Left cardiac atrium (tissue), 4 donors: ENCODE data around the gene IQCE. TPM values are rescaled to one million over a fixed set of nuclear protein-coding genes. Genes with fewer than 3 reads are reported as not detected.

Experiments used
- ATAC-seq, 2 donors: fragments of 200-7000 bp; cut with Tn5 transposase; one replicate each; pipeline ENCODE4 v1.9.1; 2020; ENCODE audit warnings: mild to moderate bottlenecking in 2 of 2, moderate library complexity in 2 of 2
- DNase-seq: peaks from one replicate; pipeline ENCODE4 v3.0.0-alpha.2; 2020
- intact Hi-C, 2 donors: fragments of 100-400 bp; cut with DNase I; formaldehyde crosslinking; loops; one replicate each; pipeline versions ENCODE4 v1.14.1 to v1.15.1; 2022 to 2023
- total RNA-seq, 2 donors: library from RNA; stranded (reverse); fragmentation: NEBNext Ultra II Directional; extraction: Animal tissue kit (Norgen Biotek cat#: 25700); gene quantifications; one replicate each; pipeline ENCODE4 v1.2.1, GENCODE V29; 2021
- donor health status: DM: no; HTN: yes; CAD: no.
- donor health status: DM: no; HTN: yes; CAD: no; lungs with severe emphysema.
- donor health status: DM: yes; HTN: yes; CAD: no.
- donor health status: Dilated cardiomyopathy.

The IQCE gene
- total RNA-seq, 2 donors from 2014 or later: 11.5 to 12.0 TPM

DNA sequence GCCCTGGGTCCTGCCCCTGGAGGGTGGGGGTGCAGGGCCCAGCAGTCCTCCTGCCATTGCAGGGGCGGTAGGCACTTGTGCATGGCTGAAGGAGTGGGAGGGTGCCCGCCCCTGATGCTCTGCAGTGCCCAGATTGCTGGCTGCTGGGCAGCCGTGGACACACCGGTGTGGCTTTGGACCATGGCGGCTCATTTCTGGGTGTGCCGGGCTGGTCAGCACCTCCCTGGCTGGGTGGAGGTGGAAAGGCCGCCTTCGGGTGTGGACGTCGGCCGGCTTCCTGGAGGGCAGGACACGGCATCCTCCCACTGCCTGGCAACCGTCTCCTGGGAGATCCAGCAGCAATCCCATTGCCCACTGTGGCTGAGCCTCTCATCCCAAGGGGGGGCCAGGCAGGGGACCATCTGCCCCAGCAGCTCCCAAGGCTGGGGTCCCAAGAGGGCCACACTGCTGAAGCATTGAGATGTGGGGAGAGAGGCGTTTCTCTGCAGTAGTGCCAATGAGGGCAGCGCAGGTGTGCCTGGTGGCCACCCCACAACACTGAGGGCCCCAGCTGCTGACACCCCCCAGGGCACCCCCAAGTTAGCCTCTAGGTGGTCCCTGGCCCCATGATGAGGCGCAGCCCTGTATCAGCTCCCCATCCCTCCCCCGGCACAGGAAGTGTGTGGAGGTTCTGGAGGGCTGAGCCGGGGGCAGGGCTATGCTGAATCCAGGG, 85.9 kb downstream of the IQCE start:
- DNase-seq: peak; percentile 71
- intact Hi-C loops: no loop called here

DNA sequence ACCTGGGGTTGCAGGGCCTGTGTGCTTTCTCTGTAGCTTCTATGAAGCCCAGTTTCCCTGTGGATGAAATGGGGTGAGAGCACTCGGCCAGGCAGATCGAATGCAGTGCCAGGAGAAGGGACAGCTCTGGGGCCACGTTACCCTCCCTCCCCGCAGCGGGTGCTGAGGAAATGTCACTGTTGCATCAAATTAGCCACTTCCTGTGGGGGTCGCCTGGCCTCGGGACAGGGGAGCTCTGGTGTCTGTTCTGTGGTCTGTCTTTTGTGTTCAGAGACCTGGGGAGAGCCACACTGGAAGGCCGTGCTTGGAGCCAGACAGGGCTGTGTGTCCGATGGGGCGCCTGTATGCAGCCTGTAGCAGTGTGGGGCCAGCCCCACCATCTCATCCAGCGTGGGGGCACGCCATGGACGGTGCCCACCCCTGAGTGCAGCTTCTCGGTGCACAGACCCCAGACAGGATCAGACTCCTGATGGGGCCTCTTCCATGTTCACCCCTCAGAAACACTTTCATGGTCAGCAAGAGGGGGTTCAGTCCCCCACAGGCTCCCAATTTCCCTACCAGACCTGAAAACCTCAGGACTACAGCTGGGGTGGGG, 86.6 kb downstream of the IQCE start:
- ATAC-seq: no peak
- intact Hi-C loops: no loop called here
- no peak for DNase-seq

More for the DNA sequence above, 85.9 kb downstream of the IQCE start:
- no peak for ATAC-seq

DNA sequence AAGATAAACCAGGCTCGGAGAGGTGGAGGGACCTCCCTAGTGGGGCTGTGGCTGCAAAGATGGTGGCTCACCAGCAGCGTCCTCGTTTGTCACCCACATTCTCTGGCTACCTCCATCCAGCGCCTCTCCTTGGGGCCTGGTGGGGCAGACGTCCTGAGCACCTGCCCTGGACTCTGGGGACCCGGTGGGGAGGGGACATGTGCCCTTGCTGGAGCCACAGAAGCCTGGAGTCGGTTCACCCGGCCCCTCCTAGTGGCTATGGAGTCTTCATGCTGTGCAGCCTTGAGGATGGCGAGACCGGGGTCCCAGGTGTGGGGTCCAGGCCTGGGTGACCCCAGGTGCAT, 87.5 kb downstream of the IQCE start:
- no peak for DNase-seq
- no peak for ATAC-seq
- intact Hi-C loops: no loop called here

DNA sequence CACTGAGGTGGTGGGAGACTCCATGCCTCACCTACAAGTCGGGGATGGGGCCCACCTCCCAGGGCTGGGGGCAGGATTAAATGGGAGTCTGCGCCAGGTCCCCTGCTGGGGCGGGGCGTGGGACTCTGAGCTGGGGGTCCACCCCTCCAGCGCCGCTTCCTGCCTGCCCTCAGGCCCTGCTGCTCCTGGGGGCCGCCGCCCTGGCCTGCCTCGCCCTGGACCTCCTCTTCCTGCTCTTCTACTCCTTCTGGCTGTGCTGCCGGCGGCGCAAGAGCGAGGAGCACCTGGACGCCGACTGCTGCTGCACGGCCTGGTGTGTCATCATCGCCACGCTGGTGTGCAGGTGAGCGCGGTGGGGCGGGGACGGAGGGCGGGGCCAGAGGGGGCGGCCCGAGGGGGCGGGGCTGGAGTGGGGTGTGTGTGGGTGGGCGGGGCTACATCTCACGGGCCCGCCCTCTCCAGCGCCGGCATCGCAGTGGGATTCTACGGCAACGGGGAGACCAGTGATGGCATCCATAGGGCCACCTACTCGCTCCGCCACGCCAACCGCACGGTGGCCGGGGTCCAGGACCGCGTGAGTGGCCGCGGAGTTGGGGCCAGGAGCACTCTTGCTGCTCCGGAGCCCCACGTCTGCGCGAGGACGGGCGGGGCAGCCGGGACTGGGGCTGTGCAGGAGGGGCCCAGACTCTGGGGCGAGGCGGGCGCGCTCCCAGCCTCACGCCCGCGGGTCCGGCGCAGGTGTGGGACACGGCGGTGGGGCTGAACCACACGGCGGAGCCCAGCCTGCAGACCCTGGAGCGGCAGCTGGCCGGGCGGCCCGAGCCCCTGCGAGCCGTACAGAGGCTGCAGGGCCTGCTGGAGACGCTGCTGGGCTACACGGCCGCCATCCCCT, 88.1 kb downstream of the IQCE start:
- intact Hi-C loops: no loop called here
- no peak for ATAC-seq
- DNase-seq: no peak

DNA sequence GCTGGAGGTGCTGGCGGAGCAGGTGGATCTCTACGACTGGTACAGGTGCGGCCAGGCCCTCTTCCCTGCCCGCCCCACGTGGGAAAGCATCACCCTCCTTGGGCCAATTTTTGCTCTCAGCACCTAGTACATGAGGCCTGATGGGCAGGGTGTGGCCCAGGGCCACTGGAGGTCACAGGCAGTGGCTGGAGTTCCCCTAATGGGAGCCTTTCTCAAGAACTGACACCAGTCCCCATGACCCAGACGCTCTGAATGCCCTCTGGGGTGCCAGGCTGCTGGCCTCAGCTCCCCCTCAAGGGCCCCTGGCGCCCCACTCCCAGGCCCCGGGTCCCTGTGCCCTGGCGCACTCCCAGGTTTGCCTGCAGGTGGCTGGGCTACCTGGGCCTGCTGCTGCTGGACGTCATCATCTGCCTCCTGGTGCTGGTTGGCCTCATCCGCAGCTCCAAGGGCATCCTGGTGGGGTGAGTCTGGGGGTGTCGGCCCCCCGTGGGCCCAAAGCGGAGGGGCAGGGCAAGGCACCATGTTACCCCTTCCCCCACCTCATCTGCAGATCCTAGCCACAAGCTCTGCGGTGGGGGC, 88.9 kb downstream of the IQCE start:
- DNase-seq (no peak), ATAC-seq (no peak)
- intact Hi-C loops: no loop called here

DNA sequence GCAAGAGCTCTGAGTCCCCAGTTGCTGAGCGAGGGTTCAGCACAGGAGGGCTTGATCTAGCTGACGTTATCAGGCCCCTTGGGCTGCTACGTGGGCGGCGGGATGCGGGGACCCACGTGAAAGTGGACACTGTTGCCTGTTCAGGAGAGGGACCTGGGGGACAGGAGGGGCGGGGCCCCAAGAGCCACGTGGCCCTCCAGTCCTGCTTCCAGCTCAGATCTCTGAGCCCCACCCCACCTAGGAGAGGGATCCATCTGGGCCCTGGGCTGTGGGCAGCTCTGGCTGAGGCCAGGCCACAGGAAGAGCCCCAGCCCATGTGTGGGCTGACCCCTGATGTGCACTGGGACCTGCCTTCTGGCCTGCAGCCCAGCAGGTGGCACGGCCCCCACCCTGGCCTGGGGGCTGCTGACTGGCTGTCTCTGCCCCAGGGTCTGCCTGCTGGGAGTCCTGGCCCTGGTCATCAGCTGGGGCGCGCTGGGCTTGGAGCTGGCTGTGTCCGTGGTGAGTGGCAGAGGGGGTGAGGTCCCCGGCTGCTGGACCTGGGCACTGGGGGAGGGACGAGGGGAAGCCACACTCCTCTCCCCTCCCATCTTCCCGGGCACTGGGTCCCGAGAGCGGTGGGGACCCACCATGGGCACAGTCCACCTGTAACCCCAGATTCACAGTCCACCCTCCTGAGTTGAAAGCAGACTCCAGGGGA, 90.5 kb downstream of the IQCE start:
- DNase-seq: no peak
- intact Hi-C loops: no loop called here
- no peak for ATAC-seq

DNA sequence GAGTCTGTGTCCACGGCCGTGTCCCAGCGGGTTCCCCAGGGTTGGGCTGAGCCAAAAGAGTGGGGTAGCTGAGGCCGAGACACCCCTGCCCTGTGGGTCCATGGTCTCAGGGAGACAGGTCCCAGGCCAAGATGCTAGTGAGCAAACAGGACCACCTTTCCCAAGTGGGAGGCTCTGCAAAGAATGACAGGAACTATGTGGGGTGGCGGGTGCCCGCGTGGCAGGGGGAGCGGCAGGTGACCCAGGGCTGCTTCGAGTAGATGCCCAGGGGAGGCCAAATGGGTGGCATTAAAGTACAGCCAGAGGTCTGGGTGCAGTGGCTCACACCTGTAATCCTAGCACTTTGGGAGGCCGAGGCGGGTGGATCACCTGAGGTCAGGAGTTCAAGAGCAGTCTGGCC, 91.2 kb downstream of the IQCE start:
- ATAC-seq (no peak), DNase-seq (no peak)
- intact Hi-C loops: no loop called here

DNA sequence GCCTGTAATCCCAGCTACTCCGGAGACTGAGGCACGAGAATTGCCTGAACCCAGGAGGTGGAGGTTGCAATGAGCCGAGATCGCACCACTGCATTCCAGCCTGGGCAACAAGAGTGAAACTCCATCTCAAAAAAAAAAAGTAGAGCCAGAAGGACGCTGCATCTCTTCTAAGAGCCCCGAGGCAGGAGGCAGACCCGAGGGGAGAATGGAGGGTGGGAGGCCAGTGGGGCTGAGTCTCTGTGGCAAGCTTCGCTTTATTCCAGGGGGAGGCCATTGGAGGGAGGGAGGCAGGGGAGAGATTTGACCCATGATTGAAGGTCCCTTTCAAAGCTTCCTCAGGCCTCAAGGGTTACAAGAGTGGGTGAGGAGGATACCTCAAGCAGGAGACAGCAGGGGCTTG, 91.7 kb downstream of the IQCE start:
- DNase-seq (no peak), ATAC-seq (no peak)
- intact Hi-C loops: no loop called here

DNA sequence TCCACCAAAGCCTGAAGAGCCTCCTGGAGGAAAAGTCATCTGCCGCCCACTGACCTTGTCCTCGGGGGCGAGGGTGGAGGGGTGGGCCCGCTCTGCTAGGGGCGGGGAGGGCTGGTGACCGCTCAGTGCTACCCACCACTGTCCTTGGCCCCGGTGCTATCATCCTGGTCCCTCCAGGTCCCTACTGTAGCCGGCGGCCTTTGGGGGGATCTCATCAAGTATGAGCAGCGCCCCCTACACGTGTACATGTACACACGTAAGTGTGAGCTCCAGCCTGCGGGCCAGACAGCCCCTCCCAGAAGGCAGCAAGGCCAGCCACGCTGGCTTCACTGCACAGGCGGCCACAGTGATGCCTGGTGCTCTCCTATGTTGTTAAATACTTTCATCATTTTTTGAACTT, 92.6 kb downstream of the IQCE start:
- intact Hi-C loops: no loop called here
- DNase-seq: no peak
- ATAC-seq: no peak

DNA sequence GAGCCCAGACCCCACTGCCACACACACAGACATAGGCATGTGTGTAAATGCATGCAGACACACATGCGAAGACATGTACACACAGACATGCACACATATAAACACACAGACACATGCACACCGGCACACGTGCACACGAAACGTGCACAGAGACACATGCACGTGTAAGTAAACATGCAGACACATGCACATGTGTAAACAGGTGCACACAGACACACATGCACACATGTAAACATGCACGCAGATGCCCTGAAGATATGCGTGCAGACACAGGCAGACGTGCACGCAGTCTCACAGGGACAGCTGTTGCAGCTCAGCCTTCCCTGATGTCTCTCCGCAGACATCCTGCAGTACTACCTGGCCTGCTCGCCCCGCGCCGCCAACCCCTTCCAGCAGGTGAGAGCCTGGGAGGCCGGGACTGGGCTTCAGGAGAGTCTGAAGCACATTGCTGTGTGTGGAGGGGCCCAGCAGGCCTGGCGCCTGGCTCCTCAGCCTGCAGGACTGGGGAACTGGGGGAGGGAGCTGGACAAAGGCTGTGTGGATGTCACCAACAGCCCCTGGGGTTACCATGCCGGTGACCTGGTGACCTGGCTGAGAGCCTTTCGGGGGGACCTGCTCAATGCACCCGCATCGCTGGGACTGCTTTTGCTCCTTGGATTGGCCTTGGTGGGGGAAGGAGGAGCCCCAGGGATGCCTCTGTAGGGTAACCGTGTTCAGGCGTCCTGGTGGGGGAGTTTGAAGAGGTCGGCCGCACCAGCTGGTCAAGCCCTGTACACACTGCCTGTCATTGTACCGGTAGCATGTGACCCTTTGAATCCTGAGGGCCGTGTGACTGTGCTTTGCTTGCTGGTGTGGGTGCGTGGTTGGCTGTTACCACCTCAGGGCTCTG, 93.3 kb downstream of the IQCE start:
- ATAC-seq (no peak), DNase-seq (no peak)
- intact Hi-C loops: no loop called here

DNA sequence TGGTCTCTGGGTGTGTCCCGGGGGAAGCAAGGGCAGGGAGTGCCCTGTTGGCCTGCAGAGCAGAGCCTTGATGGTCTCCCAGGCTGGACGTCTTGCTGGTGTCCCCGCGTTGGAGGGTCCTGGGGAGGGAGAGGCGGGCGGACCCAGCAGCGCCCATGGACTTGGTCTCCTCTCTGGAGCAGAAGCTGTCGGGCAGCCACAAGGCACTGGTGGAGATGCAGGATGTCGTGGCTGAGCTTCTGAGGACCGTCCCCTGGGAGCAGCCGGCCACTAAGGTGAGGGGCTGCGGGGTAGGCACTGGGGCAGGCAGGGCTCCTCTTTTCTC, 93.9 kb downstream of the IQCE start:
- DNase-seq (no peak), ATAC-seq (no peak)
- intact Hi-C loops: no loop called here

DNA sequence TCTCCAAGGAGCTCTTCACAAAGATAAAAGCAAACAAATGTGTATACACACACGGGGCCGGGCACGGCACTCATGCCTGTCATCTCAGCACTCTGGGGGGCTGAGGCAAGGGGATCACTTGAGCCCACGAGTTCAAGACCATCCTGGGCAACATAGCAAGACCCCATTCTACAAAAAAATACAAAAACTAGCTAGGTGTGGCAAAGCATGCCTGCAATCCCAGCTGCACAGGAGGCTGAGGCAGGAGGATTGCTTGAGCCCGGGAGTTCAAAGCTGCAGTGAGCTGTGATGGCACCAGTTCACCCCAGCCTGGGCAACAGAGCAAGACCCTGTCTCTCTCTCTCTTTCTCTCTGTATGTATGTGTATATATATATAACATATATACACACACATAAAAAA, 95.3 kb downstream of the IQCE start:
- no peak for ATAC-seq
- peak; percentile 5 for DNase-seq
- intact Hi-C loops: no loop called here

DNA sequence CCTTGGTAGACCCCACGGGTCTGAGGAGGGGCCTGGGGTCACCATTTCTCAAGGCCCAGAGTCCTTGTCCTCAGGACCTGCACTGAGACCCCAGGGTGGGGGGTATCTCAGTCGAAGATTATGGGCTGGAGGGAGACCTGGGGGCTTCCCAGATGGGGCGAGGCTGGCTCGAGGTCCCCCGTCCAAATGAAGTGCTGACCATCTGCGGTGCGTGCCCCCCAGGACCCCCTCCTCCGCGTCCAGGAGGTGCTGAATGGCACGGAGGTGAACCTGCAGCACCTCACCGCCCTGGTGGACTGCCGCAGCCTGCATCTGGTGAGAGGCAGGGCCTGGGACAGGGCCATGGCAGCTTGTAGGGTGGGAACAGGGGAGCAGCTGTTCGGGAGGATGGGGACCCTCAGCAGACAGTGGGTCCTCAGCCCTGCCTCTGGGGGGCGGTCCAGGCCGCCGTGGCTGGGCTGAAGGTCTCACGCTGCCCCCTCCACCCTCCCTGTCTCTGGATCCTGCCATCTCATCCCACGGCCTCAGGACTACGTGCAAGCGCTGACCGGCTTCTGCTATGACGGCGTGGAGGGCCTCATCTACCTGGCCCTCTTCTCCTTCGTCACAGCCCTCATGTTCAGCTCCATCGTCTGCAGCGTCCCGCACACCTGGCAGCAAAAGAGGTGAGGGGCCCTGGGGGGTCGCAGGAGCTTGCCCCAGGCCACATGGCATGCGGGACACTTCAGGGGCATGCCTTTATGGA, 97.3 kb downstream of the IQCE start:
- DNase-seq (no peak), ATAC-seq (no peak)
- intact Hi-C loops: no loop called here

DNA sequence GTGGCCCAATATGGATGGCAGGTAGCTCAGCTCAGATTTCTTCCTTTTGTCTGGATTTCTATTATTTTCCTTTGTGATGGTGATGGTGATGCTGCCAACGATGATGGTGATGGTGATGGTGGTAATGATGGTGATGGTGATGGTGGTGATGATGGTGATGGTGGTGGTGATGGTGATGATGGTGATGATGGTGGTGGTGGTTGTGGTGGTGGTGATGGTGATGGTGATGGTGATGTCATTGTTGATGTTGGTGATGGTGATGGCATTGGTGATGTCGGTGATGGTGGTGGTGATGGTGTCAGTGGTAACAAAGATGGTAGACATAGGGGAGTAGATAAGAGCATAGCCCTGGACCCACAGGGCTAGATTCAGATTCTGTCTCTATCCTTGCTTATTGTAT, 98.4 kb downstream of the IQCE start:
- no peak for ATAC-seq
- intact Hi-C loops: no loop called here
- no peak for DNase-seq

DNA sequence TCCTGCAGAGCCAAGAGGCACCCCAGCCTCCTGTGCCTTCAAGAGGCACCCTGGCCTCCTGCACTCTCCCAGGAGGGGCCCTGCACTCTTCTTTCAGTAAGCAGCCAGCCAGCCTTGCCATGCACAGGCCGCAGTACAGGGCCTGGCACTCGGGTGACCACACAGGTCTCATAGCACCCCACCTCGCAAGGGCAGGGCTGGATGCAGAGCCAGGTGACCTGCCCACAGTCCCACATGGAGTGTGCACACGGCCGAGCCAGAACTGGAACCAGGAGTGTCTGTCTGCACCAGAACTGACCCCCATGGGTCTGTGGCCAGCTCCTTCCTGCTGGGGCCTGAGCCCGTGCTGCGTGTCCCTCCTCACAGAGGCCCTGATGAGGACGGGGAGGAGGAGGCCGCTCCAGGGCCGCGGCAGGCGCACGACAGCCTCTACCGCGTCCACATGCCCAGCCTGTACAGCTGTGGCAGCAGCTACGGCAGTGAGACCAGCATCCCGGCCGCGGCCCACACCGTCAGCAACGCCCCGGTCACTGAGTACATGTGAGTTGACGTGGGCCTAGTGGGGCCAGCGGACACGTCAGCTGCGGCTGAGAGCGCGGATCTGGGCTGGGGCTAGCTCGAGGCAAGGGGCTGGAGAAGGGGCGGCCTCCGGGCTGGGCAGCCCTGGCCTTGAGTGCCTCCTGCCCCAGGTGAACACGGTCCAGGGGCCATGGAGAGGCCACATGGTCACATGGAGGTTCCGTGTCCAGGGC, 99.3 kb downstream of the IQCE start:
- no peak for DNase-seq
- no peak for ATAC-seq
- intact Hi-C loops: no loop called here

DNA sequence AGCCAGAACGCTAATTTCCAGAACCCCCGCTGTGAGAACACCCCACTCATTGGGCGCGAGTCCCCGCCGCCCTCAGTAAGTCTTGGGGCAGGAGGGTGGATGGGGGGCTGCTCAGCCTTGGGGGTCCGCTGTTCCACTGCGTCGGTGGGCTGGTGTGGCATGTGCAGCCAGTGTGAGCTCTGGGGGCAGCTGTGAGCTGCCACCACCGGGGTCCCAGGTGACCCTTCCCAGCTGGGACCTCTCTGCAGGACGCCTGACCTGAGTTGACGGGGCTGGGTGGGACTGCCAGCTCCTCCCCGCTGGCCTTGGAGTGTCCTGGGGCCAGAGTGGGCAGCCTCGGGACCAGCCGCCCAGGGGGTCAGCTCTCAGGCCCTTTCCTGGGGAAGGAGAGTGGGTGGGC, 100.2 kb downstream of the IQCE start:
- intact Hi-C loops: no loop called here
- DNase-seq (peak; percentile 14), ATAC-seq (no peak)

DNA sequence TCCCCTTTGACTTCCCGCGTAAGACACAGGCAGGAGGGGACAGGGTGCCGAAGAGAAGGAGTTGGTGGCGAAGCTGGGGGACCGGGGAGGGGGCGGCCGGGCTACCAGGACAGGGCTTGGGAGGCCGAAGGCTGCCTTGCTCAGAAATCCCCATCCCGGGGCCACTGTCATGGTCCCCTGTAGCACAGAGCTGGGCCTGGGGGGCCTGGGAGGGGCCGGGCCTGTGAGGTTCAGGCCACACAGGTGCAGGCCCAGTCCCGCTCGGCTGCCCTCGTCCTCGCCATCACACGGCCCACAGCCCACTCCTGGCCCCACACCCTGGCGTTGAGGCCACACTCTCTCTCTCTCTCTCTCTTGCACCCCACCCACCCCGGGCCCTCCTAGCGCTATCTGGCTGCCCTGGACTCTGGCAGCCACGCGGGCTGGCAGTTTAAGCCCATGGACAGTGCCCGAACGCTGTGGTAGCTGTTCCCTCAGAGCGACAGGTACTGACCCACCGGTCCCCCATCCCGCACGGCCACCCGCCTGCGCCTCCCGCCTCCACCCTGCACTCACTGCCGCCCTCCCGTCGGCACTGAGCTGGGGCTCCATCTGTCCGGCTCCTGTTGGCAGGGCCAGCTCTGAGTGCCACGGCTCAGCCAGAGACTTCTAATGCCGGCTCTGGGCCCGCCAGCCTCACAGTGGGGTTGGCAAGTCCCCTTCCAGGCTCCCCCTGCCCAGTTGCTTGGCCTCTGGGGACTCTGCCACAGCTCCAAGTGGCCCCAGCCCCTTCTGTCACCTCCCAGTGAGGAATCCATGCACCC, 101.0 kb downstream of the IQCE start:
- DNase-seq (peak; percentile 28), ATAC-seq (no peak)
- intact Hi-C loops: no loop called here
